HG03025 (cell line): ENCODE measurements around the gene INO80E.
A peak's percentile ranks its signal among the peaks of the same experiment; 100 is the strongest.

Experiments
- ATAC-seq: cut with Tn5 transposase; IDR thresholded peaks from one replicate; pipeline ENCODE4 v1.9.1; 2021; ENCODE audit warnings: mild to moderate bottlenecking, moderate library complexity; ENCODE audit not compliant: unreplicated experiment, low FRiP score

INO80E gene

GRCh38 chr16:29991571-29991904 lies 4.5 kb upstream of the INO80E start:
- ATAC-seq: no peak

GRCh38 chr16:29992344-29992967 lies 3.6 kb upstream of the INO80E start:
- no peak for ATAC-seq

GRCh38 chr16:29993191-29993902 lies 2.7 kb upstream of the INO80E start:
- ATAC-seq: no peak

- ATAC-seq: no peak
These were observed 2.0 kb upstream of the INO80E start for GRCh38 chr16:29993903-29994599.

- ATAC-seq: peak; percentile 17
These were observed 1.3 kb upstream of the INO80E start for GRCh38 chr16:29994600-29995323.

- ATAC-seq: peak; percentile 43
These were observed 624 bp upstream of the INO80E start, which contains the start of gene HIRIP3 for GRCh38 chr16:29995324-29995910. TSS of gene HIRIP3 (minus strand) at chr16:29995617. CDS start at chr16:29995605, 12 bp downstream.

GRCh38 chr16:29996766-29997250 lies 767 bp downstream of the INO80E start:
- ATAC-seq: no peak

- no peak for ATAC-seq
These were observed 3.6 kb downstream of the INO80E start for GRCh38 chr16:29999605-30000004.

GRCh38 chr16:30000735-30001631 lies 4.9 kb downstream of the INO80E start:
- no peak for ATAC-seq

- ATAC-seq: no peak
These were observed 6.7 kb downstream of the INO80E start for GRCh38 chr16:30002614-30003346.

- no peak for ATAC-seq
These were observed 7.8 kb downstream of the INO80E start for GRCh38 chr16:30003670-30004423.

GRCh38 chr16:30004424-30004776 lies 8.4 kb downstream of the INO80E start:
- no peak for ATAC-seq

- ATAC-seq: no peak
These were observed 8.8 kb downstream of the INO80E start for GRCh38 chr16:30004811-30005242.

- ATAC-seq: no peak
These were observed 9.5 kb downstream of the INO80E start for GRCh38 chr16:30005341-30006094.

GRCh38 chr16:30006095-30006473 lies 10.0 kb downstream of the INO80E start:
- no peak for ATAC-seq

- no peak for ATAC-seq
These were observed 10.8 kb downstream of the INO80E start for GRCh38 chr16:30006659-30007377.

- ATAC-seq: no peak
These were observed 11.4 kb downstream of the INO80E start for GRCh38 chr16:30007378-30007895.
